Ramos (cell line): ENCODE measurements around the gene RCN1.
"Not testable (repeated sequence)": the region's sequence is repeated elsewhere in the genome, so short reads cannot be mapped to it uniquely, and the experiment has no call there.

Source experiments
- in situ Hi-C: fragments of 300-500 bp; cut with MboI; formaldehyde crosslinking; loops from one replicate; pipeline ENCODE4 v1.14.3; 2022; ENCODE audit warnings: low sequenced_read_pairs; ENCODE audit not compliant: unreplicated experiment

RCN1 gene

DNA sequence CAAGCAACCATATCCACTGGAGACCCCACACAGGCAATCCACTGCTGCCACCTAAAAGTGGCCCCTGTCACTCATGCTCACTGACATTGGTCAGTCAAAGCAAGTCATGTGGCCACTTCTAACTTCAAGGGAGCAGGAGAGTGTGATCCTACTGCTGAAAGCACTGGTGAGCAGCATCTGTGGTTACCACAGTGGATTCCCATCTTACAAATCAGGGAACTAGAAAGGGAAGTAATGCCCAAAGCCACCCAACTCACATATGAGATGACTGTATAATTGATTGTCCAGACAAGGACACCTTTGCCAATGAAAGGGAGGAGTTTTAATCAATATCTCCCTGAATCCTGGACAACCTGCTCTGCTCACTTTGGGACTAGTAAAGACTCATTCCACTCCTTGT lies 17.7 kb downstream of the RCN1 start:
- in situ Hi-C loops, result no loop called here

DNA sequence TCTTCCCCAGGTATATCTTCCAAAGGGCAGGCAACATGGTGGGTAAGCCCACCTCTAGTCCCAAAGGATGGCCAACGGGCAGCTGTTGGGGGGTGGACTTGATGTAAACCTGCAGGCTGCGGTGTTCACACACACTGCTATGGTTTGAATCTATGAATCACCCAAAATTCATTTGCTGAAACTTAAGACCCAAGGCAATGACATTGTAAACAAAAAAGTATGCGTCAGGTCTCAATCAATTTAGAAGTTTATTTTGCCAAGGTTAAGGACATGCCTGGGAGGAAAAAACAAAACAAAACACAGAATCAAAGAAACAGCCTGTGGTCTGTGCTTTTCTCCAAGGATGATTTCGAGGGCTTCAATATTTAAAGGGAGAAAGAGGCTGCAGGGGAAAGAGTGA lies 18.3 kb downstream of the RCN1 start:
- in situ Hi-C loops, result no loop called here

DNA sequence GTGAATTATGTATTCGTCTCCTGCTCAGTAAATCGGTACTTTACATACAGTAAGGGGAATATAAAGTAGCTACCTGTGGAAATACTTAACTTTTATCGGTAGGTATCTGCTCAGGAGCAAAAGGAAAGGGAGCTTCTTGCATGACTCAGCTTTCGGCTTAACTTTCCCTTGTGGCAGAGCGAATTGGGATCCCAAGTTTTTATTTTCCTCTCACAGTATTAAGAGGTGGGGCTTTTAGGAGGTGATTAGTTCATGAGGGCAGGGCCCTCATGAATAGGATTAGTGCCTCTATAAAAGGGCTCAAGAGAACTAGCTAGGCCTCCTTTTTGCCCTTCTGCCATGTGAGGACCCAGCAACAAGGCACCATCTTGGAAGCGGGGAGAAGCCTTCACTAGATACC lies 18.7 kb downstream of the RCN1 start:
- in situ Hi-C loops, result no loop called here

DNA sequence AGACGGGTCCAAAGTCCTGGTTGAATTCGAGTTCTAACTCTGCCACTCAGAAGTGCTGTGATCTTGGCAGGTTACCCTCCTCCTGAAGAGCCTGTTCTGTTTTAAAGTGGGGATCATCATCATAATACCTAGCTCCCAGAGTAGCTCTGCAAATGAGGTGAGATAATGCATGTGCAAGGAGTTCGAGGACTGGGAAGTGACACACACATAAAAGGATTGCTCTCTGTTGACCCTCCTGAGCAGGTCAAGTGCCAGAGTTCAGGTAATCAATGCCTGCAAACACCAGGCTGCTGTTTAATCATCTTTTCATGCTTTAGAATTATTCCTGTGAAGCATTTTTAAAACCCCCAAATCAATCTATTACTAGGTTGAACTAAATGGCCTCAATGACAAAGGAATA lies 19.9 kb downstream of the RCN1 start:
- in situ Hi-C loops, result no loop called here

DNA sequence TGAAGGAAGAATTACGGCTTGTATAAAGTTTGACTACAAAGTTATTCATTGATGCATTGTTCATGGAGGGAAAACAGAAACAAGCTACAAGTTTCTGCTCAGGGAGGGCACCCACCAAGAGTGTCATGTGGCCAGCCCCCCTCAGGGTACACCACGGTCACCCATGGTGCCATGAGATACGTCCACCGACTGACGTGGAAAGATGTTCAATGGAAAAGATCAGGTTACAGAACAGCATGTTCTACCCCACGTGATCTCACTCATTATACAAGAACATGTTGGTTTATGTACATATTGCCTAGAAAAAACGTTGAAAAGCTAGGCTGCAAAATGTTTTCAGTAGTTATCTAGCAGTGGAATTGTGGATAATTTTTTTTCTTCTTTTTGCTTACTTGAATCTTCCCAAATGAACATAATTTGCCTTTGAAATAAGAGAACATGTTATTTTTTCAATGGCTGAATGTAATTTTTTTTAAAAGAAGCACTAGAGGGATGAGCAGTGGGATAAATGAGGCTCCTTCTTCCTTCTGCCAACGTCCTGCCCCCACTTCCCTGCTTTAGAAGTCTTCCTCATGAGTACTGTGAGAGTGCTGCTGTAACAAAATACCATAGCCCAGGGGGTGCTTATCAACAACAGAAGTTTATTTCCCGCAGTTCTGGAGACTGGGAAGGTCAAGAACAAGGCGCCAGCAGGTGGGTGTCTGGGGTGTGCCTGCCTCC lies 22.5 kb downstream of the RCN1 start:
- in situ Hi-C loops, result no loop called here

DNA sequence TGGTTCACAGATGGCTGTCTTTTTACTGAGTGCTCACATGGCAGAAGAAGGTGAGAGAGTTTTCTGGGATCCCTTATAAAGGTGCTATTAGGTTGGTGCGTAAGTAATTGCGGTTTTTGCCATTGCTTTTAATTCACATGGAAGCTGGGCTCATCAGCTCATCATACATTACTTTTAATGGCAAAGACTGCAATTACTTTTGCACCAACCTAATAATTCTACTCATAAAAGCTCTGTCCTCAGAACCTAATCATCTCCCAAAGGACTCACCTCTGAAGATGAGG lies 23.0 kb downstream of the RCN1 start:
- in situ Hi-C loops, result no loop called here

DNA sequence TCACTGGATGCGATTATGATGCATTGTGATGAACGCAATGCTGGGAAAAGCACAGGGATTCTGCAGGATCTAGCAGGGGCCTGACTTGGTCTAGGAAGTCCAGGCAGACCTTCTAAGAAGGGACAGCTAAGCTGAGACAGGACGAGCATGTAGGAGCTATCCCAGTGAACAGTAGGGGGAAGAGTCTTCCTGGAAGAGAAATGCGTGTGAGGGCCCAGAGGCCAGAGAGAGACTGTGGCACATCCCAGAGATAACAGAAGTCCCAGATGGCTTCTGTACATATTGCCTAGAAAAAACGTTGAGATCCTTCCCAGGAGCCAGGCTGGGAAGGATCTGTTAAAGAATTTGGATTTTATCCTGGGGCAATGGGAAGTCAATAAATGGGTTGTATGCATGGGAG lies 24.6 kb downstream of the RCN1 start:
- in situ Hi-C loops, result no loop called here

DNA sequence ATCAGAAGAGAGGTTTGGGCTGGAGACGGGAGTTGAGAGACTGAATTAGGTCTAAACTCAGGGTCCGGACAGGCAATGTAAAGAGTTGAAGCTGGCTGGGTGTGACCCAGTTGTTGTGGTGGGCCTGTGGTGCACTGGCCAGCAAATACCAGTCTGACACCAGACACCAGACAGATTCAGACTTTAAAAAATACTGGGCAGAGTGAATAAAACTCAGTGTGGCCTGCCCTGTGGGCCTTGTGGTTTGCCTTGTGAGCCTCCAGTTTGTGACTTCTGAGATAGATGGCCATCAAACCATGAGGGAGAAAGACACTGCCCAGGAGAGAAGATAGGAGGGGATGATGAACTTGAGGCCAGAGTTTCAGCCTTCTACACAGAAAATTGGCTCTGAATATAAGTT lies 25.8 kb downstream of the RCN1 start:
- in situ Hi-C loops, result no loop called here

DNA sequence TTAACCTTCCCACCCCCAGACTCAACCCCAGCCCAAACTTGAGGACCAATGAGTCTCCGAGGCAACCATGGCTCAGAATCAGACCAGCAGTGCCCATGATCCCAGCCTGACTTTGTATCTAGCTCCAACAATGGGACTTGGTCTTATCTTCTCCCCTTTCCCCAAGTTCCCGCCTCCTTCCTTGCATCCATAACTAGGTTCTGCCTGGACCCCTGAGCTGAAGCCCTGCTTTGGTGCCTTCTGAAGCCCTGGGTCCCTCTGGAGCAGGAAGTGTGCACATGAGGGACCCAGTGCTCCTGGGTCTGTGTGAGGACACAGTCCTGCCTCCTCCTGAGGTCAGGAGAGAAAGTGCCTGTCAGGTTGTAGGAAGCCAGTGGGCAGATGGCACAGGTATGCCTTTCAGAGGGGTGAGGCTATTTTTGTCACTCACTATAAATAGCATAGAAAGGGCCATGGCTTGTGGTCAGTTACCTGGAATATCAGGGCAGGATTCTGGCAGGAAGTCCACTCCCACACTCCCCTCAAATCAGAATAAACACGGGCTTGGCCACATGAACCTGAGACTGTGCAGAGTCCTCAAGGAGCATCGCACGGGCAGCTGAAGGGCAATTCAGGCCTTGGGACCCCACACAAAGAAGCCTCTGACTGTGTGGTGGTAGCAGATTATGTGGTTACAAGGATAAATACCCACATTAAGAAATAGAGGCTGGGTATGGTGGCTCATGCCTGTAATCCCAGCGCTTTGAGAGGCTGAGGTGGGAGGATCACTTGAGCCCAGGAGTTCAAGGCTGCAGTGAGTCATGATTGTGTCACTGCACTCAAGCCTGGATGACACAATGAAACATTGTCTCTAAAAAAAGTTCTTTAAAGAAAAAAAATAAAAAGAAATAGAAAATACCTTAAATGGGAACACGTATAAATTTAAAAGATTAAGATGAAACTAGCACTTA lies 27.4 kb downstream of the RCN1 start:
- in situ Hi-C loops, result no loop called here

DNA sequence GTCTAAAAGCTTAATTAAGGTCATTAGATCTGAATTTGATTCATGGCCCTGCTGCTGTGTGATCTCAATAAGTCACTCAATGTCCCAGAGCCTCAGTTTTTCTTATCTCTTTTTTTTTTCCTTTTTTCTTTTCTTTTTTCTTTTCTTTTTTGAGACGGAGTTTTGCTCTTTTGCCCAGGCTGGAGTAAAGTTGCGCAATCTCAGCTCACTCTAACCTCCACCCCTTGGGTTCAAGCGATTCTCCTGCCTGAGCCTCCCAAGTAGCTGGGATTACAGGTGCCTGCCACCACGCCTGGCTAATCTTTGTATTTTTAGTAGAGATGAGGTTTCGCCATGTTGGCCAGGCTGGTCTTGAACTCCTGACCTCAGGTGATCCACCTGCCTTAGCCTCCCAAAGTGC lies 28.3 kb downstream of the RCN1 start:
- in situ Hi-C loops, result not testable (repeated sequence)

DNA sequence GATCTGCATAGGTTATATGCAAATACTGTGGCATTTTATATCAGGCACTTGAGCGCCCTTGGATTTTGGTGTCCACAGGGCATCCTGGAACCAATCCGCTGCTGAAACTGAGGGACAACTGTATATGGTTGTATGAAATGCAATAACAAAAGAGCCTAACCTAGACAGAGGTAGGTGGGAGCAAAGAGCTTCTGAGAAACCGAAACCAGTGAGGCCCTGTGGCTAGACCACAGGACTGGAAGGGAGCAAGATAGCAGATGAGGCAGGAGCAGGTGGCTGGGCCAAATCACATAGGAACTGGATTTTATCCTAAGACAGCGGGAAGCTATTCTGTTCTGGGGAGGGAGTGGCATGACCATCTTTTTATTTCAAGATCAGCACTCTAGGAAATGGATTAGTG lies 30.1 kb downstream of the RCN1 start:
- in situ Hi-C loops, result no loop called here

DNA sequence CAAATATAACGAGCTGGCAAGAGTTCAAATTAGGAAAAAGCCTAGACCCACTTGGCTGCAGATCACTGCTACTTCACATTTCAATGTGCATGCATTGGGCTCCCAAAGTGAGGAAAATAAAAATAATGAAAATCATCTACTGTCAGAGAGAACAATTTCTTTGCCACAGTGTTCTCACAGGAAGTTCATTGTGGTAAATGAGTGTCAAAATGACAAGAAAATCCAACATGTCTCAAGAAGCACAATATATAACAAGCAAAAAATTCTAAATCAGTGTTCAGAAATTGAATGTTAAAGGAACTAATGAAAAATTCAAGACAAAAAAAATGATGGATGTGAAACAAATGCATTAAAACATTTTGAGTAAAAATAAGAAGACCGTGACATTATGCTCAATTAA lies 31.3 kb downstream of the RCN1 start:
- in situ Hi-C loops, result no loop called here

DNA sequence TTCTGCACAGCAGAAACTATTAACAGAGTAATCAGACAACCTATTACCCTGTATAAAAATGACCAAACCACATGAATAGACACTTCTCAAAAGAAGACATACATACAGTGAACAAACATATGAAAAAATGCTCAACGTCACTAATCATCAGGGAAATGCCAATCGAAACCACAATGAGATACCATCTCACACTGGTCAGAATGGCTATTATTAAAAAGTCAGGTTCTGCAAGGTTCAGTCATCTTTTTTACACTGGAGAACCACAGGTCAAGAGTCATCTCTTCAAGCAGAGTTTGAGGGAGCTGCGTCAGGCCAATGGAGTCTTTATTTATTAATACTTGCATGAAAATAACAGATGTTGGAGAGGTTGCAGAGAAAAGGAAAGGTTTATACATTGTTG lies 40.4 kb downstream of the RCN1 start:
- in situ Hi-C loops, result no loop called here

DNA sequence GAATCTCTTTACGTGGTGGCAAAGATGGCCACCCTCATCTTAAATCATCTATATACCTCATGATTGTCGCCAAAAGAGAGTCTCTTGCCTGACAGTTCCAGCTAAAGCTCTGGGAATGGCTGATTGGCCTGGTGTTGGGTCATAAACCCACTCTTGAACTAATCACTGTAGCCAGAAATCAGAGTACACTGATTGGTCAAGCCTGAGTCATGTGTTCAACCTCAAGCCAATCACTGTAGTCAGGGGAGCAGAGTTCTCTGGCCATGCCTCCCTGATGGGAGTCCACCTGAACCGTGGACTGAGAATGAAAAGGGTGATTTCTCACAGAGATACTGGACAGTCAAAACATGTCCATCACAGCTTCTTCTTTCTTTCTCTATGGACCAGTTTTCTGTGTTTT lies 45.8 kb downstream of the RCN1 start:
- in situ Hi-C loops, result no loop called here

DNA sequence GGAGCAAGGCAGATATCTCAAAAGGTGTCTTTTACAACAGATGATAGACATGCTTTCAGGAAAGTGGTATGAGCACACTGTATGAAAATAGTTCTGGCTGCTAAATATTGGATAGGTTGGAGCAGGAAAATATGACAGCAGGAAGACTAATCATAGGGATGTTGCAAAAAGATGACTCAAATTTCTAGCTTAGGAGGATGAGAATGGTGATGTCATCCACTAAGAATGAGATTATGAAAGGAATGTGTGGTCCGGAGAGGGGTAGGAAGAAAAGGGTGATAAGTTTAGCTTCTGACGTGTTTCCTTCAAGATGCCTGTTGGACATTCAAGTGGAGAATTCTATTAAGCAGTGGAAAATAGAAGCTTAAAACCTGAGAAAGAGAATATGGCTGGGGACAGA lies 46.4 kb downstream of the RCN1 start:
- in situ Hi-C loops, result no loop called here

DNA sequence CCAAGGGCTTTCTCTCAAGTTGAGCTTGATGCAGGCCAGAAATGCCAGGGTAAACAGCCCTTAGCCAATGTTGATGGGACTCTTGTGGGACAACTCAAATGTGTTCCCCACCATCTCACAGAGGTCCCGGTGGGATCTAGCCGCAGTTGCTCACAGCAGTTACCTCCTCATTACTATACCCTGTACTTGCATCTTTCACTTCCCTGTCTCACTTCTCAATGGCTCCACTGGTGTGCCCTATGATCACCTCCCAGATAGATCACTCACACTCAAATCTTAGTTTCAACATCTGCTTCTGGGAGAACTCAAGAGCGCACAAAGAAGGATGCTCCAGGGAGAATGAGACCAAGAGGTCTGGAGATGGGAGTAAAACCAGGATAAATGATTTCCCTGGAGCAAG lies 47.0 kb downstream of the RCN1 start:
- in situ Hi-C loops, result no loop called here

DNA sequence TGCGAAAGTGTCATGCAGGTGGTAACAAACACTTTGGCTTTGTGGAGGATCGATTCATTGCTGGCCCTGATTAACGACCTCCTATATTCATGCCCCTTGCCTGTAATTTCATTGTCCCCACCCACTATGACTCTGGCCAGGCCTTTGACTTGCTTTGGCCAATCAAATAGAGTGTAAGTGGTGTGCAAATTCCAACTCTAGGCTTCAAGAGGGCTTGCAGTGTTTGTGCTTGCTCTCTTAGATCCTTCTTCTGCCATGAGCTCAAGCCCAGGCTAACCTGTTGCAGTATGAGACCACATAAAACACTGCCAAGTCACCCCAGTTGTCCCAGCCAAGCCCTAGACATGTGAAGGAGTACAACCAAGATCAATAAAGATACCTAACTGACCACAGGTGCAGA lies 48.0 kb downstream of the RCN1 start:
- in situ Hi-C loops, result no loop called here

DNA sequence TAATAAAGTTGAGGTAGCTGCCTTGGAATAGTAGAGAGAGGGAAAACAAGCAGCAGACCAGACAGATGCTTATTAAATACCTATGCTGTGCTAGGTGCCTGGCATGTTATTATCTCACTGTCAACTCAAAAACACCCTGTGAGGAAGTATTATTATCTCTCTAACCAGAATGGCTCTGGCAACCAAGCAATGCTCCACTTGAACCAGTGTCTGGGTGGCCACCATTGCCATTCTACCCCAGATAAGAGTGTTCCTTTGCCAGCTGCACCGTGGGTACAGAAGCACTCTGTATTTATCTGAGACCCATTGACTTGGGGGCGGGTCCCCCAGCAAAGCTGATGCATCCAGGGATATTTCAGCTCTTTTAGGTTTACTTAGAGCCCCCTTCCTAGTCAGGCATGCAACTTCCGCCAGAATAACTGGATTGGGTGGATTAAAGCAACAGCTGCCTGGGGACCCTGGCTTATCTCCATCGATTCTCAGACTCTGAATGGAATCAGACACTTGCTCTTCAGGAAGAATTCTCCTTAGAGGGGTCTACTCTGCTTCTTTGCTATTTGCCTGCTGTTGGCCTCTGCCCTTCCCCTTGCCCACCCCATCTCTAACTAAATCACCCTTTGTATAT lies 49.1 kb downstream of the RCN1 start:
- in situ Hi-C loops, result no loop called here

DNA sequence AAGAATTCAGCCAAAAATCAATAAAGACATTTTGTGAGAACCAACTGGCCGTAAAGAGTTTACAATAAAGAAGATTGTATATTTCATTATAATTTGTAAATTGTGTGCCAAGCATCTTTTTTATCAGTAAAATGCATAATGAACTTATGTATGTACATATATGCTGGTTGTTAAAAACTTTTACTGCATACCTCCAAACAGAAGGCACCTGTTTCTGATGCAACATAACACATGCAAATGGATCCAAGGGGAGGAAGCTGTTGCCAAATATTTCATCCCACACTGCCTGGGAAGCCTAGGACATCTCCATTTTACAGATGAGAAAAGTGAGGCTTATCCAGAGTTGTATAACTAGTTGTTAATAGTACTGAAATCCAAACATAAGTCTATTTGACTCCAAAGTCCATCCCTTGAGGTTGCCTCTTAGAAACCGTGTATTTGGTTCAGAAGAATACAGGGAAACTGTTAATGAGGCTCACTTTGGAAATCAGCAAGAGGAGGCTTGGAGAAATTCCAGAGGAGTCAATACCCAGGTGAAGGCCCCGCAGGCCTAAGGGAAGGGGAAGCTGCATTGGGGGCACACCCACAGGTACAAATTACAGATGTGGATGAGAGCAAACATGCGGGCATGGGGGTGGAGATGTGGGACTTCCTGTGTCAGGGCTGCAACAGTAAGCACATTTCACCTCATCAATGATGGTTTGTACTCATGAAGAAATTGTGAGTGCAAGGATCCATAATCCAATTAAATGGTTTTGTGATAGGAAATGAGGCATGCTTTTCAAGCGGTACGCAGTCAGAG lies 51.1 kb downstream of the RCN1 start:
- in situ Hi-C loops, result no loop called here

DNA sequence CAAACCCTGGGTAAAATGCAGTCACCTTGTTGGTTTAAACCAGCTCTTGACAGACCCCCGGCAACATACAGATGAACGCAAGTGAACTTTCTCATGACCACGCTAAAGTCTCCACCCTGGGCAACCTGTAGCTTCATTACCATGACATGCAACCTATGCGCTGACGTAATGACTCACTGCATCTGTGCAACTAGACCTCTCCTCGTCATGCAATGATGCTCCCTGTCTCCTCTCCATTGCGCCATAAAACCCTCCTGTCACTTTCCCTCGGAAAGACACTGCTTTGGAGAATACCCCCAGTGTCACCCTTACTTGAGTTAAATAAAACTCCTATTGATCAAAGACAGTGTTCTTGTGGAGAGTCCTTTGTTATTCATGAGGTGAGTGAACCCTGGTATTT lies 52.5 kb downstream of the RCN1 start:
- in situ Hi-C loops, result no loop called here

DNA sequence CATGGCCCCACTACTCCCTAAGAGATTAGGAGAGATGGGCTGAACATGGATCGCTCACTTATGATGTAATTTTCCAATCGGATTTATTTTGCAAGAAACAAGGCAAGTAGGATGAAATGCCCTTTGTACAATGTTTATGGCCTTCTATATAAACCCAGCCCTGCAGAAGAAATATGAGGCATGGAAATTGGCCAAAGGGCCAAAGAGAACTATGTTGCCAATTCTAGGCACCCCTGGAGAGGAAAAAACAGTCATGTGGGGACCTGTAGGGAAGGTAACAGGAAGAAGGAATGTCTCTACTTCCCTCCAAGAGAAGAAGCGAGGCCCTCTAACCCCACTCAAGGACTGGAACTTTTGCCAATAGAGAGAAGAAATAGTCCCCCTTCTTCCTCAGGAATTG lies 54.4 kb downstream of the RCN1 start:
- in situ Hi-C loops, result no loop called here
